Lower leg skin (tissue), 3 donors: Measurements from ENCODE around the gene JPT2.

ENCODE experiments used
- CTCF ChIP-seq, 3 donors: fragments of 450-650 bp; IDR thresholded peaks; one replicate each; pipeline ENCODE4 v1.5.1; 2016; ENCODE audit warnings: antibody characterized with exemption in 3 of 3, mild to moderate bottlenecking in 3 of 3, moderate library complexity in 2 of 3
- POLR2A ChIP-seq, 2 donors: fragments of 450-650 bp; IDR thresholded peaks; one replicate each; pipeline ENCODE4 v1.6.1; 2016 to 2017; ENCODE audit warnings: antibody characterized with exemption in 2 of 2, mild to moderate bottlenecking in 1 of 2, moderate library complexity in 1 of 2

- TF ChIP-seq CTCF (IDR thresholded peaks at IDR 0.05) = no peak
- TF ChIP-seq POLR2A (IDR thresholded peaks at IDR 0.05) = no peak
These were observed 11.8 kb downstream of the JPT2 start for GRCh38 chr16:1689853-1690252.
